Uterus (tissue), 4 donors: ENCODE data around the gene USP32. TPM values are rescaled to one million over a fixed set of nuclear protein-coding genes. Genes with fewer than 3 reads are reported as not detected.

Experiments
- DNase-seq, 2 donors: peaks; one replicate each; pipeline ENCODE4 v3.0.0-alpha.2; 2019 to 2020
- H3K27ac ChIP-seq, 2 donors: fragments of 200-600 bp; sonication (generic); 1 replicate in 1 of 2; 2 replicates in 1 of 2; pipeline ENCODE4 v1.5.1; 2016 to 2018
- H3K27me3 ChIP-seq, 2 donors: fragments of 200-600 bp; sonication (generic); one replicate each; pipeline ENCODE4 v1.5.1; 2018 to 2019; ENCODE audit warnings: control low read depth in 1 of 2
- H3K36me3 ChIP-seq, 2 donors: fragments of 200-600 bp; sonication (generic); one replicate each; pipeline ENCODE4 v1.5.1; 2019; ENCODE audit warnings: control low read depth in 1 of 2
- H3K4me1 ChIP-seq, 2 donors: fragments of 200-600 bp; sonication (generic); one replicate each; pipeline ENCODE4 v1.5.1; 2018 to 2019; ENCODE audit warnings: control low read depth in 1 of 2
- H3K4me3 ChIP-seq, 2 donors: fragments of 200-600 bp; sonication (generic); 1 replicate in 1 of 2; 2 replicates in 1 of 2; pipeline ENCODE4 v1.5.1; 2018 to 2019; ENCODE audit warnings: mild to moderate bottlenecking in 1 of 2
- H3K9me3 ChIP-seq, 2 donors: fragments of 200-600 bp; sonication (generic); one replicate each; pipeline ENCODE4 v1.5.1; 2019; ENCODE audit warnings: control low read depth in 1 of 2
- POLR2A ChIP-seq, 2 donors: fragments of 450-650 bp; IDR thresholded peaks; one replicate each; pipeline ENCODE4 v1.6.1; 2016; ENCODE audit warnings: antibody characterized with exemption in 2 of 2, mild to moderate bottlenecking in 1 of 2, moderate library complexity in 1 of 2
- intact Hi-C: fragments of 100-400 bp; cut with DNase I; formaldehyde crosslinking; loops from one replicate; pipeline ENCODE4 v1.15.1; 2023; ENCODE audit warnings: low total_unique reads
- total RNA-seq, 4 donors: library from RNA; depleted of rRNA in 3 of 4; stranded (reverse); fragments of >200 nt in 3 of 4; gene quantifications; one replicate each; pipeline versions ENCODE4 v1.1.0 to v1.2.4, GENCODE V29; 2014 to 2023
- TF ChIP-seq, protein P1 (sequence below), 4 experiments: fragments of 200-600 bp in 2 of 4; fragments of 450-650 bp in 2 of 4; sonication (generic) in 2 of 4; IDR thresholded peaks; one replicate each; pipeline ENCODE4 v1.5.1; 2016 to 2019; ENCODE audit warnings: antibody characterized with exemption in 4 of 4, mild to moderate bottlenecking in 2 of 4, moderate library complexity in 1 of 4
- donor health status: DM: yes; HTN: yes; CAD: no.

USP32 gene
- total RNA-seq, 4 donors from 2014 or later = 28.4 to 54.1 (median 43.1) TPM

DNA sequence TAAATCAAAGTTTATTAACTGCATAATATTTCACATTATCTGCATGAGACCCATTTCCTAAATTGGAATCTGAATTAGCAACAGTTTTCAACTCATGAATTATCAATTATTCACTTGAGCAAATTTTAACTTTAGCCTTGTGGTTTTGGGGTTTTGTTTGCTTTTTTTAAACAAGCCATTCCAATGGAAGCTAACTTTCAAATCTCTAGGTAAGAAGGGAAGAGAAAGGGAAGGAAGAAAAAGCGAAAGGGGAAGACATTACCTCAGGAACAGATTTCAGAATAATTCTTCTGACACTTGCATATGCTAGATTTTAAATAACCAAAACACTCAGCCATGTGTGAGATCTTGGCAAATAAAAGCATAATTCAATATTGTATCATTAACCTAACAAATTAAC, 139.5 kb downstream of the USP32 start:
- H3K27ac ChIP-seq = no peak overlapping the region
- H3K36me3 ChIP-seq = no peaks in the 10 kb centered on the region
- H3K27me3 ChIP-seq = no peaks in the 10 kb centered on the region
- H3K9me3 ChIP-seq = no peaks in the 10 kb centered on the region
- DNase-seq = no peak
- no peak overlapping the region for H3K4me3 ChIP-seq
- intact Hi-C loops = no loop called here
- no peaks in the 10 kb centered on the region for H3K4me1 ChIP-seq
- no peak for TF ChIP-seq POLR2A (IDR thresholded peaks at IDR 0.05)
- TF ChIP-seq, protein P1, sequence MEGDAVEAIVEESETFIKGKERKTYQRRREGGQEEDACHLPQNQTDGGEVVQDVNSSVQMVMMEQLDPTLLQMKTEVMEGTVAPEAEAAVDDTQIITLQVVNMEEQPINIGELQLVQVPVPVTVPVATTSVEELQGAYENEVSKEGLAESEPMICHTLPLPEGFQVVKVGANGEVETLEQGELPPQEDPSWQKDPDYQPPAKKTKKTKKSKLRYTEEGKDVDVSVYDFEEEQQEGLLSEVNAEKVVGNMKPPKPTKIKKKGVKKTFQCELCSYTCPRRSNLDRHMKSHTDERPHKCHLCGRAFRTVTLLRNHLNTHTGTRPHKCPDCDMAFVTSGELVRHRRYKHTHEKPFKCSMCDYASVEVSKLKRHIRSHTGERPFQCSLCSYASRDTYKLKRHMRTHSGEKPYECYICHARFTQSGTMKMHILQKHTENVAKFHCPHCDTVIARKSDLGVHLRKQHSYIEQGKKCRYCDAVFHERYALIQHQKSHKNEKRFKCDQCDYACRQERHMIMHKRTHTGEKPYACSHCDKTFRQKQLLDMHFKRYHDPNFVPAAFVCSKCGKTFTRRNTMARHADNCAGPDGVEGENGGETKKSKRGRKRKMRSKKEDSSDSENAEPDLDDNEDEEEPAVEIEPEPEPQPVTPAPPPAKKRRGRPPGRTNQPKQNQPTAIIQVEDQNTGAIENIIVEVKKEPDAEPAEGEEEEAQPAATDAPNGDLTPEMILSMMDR (IDR thresholded peaks at IDR 0.05) = no peak

- Histone ChIP-seq H3K9me3 (no peaks in the 10 kb centered on the region), H3K36me3 (no peaks in the 10 kb centered on the region), H3K27me3 (no peaks in the 10 kb centered on the region), H3K4me3 (no peak overlapping the region), H3K4me1 (no peaks in the 10 kb centered on the region), H3K27ac (no peak overlapping the region)
- intact Hi-C loops = no loop called here
- DNase-seq = no peak
- TF ChIP-seq, protein P1 (IDR thresholded peaks at IDR 0.05) = no peak
- no peak for TF ChIP-seq POLR2A (IDR thresholded peaks at IDR 0.05)
Measured at GRCh38 chr17:60249290-60249826, 142.6 kb downstream of the USP32 start.

GRCh38 chr17:60248618-60249289, 143.2 kb downstream of the USP32 start:
- no peaks in the 10 kb centered on the region for H3K36me3 ChIP-seq
- H3K9me3 ChIP-seq = no peaks in the 10 kb centered on the region
- no peak for DNase-seq
- H3K27me3 ChIP-seq = no peaks in the 10 kb centered on the region
- H3K4me1 ChIP-seq = no peaks in the 10 kb centered on the region
- intact Hi-C loops = no loop called here
- TF ChIP-seq, protein P1 (IDR thresholded peaks at IDR 0.05) = no peak
- no peak for TF ChIP-seq POLR2A (IDR thresholded peaks at IDR 0.05)
- no peak overlapping the region for H3K27ac ChIP-seq
- H3K4me3 ChIP-seq = no peak overlapping the region

DNA sequence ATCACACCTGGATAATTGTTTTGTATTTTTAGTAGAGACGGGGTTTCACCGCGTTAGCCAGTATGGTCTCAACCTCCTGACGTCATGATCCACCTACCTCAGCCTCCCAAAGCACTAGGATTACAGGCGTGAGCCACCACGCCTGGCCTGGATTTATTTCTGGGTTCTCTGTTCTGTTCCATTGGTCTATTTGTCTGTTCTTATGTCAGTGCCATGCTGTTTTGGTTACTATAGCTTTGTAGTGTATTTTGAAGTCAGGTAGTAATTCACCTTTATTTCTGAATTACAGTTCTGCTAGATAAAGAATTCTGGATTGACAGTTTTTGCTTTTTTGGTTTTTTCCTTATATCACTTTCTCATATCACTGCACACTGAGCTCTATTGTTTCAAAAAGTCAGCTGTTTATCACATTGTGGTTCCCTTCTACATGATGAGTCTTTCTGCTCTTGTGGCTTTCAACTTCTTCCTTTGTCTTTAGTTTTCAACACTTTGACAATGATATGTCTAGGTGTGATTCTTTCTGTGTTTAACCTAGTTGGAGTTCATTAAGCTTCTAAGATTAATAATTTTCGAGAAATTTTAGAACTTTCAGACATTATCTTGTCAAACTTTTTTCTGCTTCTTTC, 144.0 kb downstream of the USP32 start:
- no peak overlapping the region for H3K27ac ChIP-seq
- intact Hi-C loops = no loop called here
- H3K4me3 ChIP-seq = no peak overlapping the region
- H3K27me3 ChIP-seq = no peaks in the 10 kb centered on the region
- no peak for DNase-seq
- H3K36me3 ChIP-seq = no peaks in the 10 kb centered on the region
- no peaks in the 10 kb centered on the region for H3K9me3 ChIP-seq
- TF ChIP-seq POLR2A (IDR thresholded peaks at IDR 0.05) = no peak
- TF ChIP-seq, protein P1 (IDR thresholded peaks at IDR 0.05) = no peak
- H3K4me1 ChIP-seq = no peaks in the 10 kb centered on the region

DNA sequence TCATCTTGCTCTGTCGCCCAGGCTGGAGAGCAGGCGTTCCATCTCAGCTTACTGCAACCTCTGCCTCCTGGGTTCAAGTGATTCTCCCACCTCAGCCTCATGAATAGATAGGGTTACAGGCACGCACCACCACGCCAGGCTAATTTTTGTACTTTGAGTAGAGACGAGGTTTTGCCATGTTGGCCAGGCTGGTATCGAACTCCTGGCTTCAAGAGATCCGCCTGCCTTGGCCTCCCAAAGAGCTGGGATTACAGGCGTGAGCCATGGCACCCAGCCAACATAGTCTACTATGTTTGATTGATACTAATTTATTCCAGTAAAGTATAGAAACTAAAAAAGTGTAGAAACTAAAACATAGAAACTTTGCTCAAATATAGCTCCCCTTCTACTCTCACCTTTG, 147.3 kb downstream of the USP32 start:
- H3K9me3 ChIP-seq = no peaks in the 10 kb centered on the region
- no peaks in the 10 kb centered on the region for H3K4me1 ChIP-seq
- DNase-seq = no peak
- no peak for TF ChIP-seq POLR2A (IDR thresholded peaks at IDR 0.05)
- TF ChIP-seq, protein P1 (IDR thresholded peaks at IDR 0.05) = no peak
- intact Hi-C loops = no loop called here
- no peaks in the 10 kb centered on the region for H3K27me3 ChIP-seq
- H3K36me3 ChIP-seq = no peaks in the 10 kb centered on the region
- H3K4me3 ChIP-seq = no peak overlapping the region
- no peak overlapping the region for H3K27ac ChIP-seq
